Ishikawa (cell line): ENCODE data around the gene PRKCD.

ENCODE experiments used
- CEBPB ChIP-seq: IDR thresholded peaks from 2 replicates; pipeline ENCODE4 v1.6.1; 2012
- CREB1 ChIP-seq: IDR thresholded peaks from 2 replicates; pipeline ENCODE4 v1.6.1; 2012; ENCODE audit warnings: low read depth
- EGR1 ChIP-seq: IDR thresholded peaks from 2 replicates; pipeline ENCODE4 v1.6.1; 2012
- EP300 ChIP-seq: IDR thresholded peaks from 2 replicates; pipeline ENCODE4 v1.6.1; 2012; ENCODE audit warnings: borderline replicate concordance
- FOXM1 ChIP-seq: IDR thresholded peaks from 2 replicates; pipeline ENCODE4 v1.6.1; 2012; ENCODE audit warnings: low read depth, borderline replicate concordance
- NFIC ChIP-seq: IDR thresholded peaks from 2 replicates; pipeline ENCODE4 v1.6.1; 2012
- RAD21 ChIP-seq: IDR thresholded peaks from 2 replicates; pipeline ENCODE4 v1.6.1; 2012; ENCODE audit warnings: low read depth
- TAF1 ChIP-seq: IDR thresholded peaks from 2 replicates; pipeline ENCODE4 v1.6.1; 2012; ENCODE audit warnings: low read depth, mild to moderate bottlenecking
- TCF12 ChIP-seq: IDR thresholded peaks from 2 replicates; pipeline ENCODE4 v1.6.1; 2012; ENCODE audit warnings: low read depth
- TEAD4 ChIP-seq: IDR thresholded peaks from 2 replicates; pipeline ENCODE4 v1.6.1; 2012
- TF ChIP-seq, protein P1 (sequence below): IDR thresholded peaks from 2 replicates; pipeline ENCODE4 v1.6.1; 2012; ENCODE audit warnings: low read depth, mild to moderate bottlenecking
- TF ChIP-seq, protein P2 (sequence below): IDR thresholded peaks from 2 replicates; pipeline ENCODE4 v1.6.1; 2012

DNA sequence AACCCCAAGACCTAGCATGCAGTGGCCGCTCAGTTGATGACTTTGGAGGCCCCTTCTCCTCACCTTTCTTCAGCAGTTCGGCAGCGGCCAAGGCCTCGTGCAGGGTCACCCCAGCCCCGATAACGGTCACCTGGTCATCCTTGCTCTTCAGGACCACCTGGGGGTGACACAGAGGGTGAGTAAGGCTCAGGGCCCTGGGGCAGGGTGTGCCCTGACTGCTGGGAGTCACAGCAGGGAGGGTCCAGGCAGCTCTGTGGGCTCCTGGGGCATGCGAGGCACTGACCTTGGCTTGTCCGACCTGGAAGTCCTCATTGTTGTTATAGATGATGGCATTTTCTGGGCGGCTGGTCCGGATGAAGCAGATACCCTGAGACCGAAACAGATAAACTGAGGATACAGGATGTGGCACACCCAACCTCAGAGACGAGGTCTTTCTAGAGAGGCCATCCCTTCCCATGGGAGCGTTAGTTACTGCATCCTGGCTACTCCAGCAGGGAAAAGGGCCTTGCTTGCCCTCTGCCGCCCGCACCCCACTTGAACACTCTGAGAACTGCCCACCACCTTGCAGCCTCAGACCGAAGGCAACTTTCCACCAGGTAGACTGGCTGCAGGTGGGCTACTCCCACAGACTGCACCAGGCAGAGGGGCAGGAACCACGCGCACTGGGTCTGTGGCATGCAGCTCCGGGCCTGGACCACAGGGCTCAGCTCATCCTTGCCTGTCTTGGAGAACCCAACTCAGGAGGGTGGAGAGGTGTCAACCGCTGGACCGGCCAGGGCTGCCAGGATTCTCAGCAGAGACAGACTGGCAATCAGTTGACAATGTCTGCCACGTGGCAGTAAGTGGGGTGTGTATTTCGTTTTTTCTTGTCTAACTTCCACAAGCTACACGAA lies 67.2 kb downstream of the PRKCD start:
- TF ChIP-seq, protein P1, sequence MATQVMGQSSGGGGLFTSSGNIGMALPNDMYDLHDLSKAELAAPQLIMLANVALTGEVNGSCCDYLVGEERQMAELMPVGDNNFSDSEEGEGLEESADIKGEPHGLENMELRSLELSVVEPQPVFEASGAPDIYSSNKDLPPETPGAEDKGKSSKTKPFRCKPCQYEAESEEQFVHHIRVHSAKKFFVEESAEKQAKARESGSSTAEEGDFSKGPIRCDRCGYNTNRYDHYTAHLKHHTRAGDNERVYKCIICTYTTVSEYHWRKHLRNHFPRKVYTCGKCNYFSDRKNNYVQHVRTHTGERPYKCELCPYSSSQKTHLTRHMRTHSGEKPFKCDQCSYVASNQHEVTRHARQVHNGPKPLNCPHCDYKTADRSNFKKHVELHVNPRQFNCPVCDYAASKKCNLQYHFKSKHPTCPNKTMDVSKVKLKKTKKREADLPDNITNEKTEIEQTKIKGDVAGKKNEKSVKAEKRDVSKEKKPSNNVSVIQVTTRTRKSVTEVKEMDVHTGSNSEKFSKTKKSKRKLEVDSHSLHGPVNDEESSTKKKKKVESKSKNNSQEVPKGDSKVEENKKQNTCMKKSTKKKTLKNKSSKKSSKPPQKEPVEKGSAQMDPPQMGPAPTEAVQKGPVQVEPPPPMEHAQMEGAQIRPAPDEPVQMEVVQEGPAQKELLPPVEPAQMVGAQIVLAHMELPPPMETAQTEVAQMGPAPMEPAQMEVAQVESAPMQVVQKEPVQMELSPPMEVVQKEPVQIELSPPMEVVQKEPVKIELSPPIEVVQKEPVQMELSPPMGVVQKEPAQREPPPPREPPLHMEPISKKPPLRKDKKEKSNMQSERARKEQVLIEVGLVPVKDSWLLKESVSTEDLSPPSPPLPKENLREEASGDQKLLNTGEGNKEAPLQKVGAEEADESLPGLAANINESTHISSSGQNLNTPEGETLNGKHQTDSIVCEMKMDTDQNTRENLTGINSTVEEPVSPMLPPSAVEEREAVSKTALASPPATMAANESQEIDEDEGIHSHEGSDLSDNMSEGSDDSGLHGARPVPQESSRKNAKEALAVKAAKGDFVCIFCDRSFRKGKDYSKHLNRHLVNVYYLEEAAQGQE, result no peak
- no peak for TF ChIP-seq CREB1
- no peak for TF ChIP-seq FOXM1
- TF ChIP-seq TCF12, result no peak
- no peak for TF ChIP-seq EGR1
- no peak for TF ChIP-seq NFIC
- no peak for TF ChIP-seq EP300
- TF ChIP-seq CEBPB, result no peak
- no peak for TF ChIP-seq TAF1
- TF ChIP-seq RAD21, result no peak
- TF ChIP-seq, protein P2, sequence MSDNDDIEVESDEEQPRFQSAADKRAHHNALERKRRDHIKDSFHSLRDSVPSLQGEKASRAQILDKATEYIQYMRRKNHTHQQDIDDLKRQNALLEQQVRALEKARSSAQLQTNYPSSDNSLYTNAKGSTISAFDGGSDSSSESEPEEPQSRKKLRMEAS, result no peak
- TF ChIP-seq TEAD4, result no peak
